ENCODE measurements around the gene PRIMA1. TPM values are rescaled to one million over a fixed set of nuclear protein-coding genes. Genes with fewer than 3 reads are reported as not detected.

Gene PRIMA1
- polyA plus RNA-seq, 1 of the 3 experiments (the other 2 are of a cell fraction) = 0.18 TPM

- H3K9me2 ChIP-seq = no peaks in the 10 kb centered on the region
- ChIA-PET CTCF (interaction anchor here (0.8 to 2.2 kb wide), 12 partner anchors 10 to 172 kb away, joined by 3 to 7 read pairs (median 4); no protein-coding TSS in a partner anchor), POLR2A (no interaction called here)
- peak; percentile 84 for DNase-seq
- no peak overlapping the region for H3K9ac ChIP-seq
- no peaks in the 10 kb centered on the region for H3K36me3 ChIP-seq (replicated peaks in 1 of 2; ENCODE audit: control insufficient read depth in 1 of 2, insufficient read depth in 2 of 2, low read length in 1 of 2)
- H3F3A ChIP-seq (replicated peaks; ENCODE audit: insufficient read depth) = no peaks in the 10 kb centered on the region
- no peaks in the 10 kb centered on the region for H3K79me2 ChIP-seq (ENCODE audit: insufficient read depth)
- H3K27ac ChIP-seq (ENCODE audit: low read depth in 2 of 2, low read length in 1 of 2) = no peak overlapping the region
- no peaks in the 10 kb centered on the region for H3K9me3 ChIP-seq
- no peak overlapping the region for H2AFZ ChIP-seq (ENCODE audit: low read depth)
- TF ChIP-seq TEAD4 (IDR thresholded peaks at IDR 0.05; ENCODE audit: borderline replicate concordance, insufficient read depth) (no peak), SMC3 (IDR thresholded peaks at IDR 0.05; ENCODE audit: low read depth, low read length) (peak; percentile 24; the same call in 1 of the 2 replicates), FOXJ3 (CRISPR knock-in tag; IDR thresholded peaks at IDR 0.05) (no peak), RAD21 (IDR thresholded peaks at IDR 0.05; ENCODE audit: low read length) (peak; percentile 31)
- TF ChIP-seq, protein P1, sequence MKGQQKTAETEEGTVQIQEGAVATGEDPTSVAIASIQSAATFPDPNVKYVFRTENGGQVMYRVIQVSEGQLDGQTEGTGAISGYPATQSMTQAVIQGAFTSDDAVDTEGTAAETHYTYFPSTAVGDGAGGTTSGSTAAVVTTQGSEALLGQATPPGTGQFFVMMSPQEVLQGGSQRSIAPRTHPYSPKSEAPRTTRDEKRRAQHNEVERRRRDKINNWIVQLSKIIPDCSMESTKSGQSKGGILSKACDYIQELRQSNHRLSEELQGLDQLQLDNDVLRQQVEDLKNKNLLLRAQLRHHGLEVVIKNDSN (IDR thresholded peaks at IDR 0.05; ENCODE audit: borderline replicate concordance, low read depth) = no peak
- TF ChIP-seq, protein P2, sequence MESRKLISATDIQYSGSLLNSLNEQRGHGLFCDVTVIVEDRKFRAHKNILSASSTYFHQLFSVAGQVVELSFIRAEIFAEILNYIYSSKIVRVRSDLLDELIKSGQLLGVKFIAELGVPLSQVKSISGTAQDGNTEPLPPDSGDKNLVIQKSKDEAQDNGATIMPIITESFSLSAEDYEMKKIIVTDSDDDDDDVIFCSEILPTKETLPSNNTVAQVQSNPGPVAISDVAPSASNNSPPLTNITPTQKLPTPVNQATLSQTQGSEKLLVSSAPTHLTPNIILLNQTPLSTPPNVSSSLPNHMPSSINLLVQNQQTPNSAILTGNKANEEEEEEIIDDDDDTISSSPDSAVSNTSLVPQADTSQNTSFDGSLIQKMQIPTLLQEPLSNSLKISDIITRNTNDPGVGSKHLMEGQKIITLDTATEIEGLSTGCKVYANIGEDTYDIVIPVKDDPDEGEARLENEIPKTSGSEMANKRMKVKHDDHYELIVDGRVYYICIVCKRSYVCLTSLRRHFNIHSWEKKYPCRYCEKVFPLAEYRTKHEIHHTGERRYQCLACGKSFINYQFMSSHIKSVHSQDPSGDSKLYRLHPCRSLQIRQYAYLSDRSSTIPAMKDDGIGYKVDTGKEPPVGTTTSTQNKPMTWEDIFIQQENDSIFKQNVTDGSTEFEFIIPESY (IDR thresholded peaks at IDR 0.05; ENCODE audit: borderline replicate concordance, low read depth) = no peak
- WGBS (ENCODE audit: low lambda C conversion rate) = 13% methylated on average over 6 of the region's 33 CpGs
- H3K27me3 ChIP-seq (ENCODE audit: insufficient read depth) = no peaks in the 10 kb centered on the region
- no peak overlapping the region for H3K4me2 ChIP-seq
- no peak overlapping the region for H3K4me3 ChIP-seq (ENCODE audit: low read depth in 2 of 2, low read length in 1 of 2)
- no peaks in the 10 kb centered on the region for H4K20me1 ChIP-seq (ENCODE audit: insufficient read depth)
- peaks cover 0 to 7% of the 10 kb centered on the region in 2 experiments; a peak in 1 of 4 replicates for H3K4me1 ChIP-seq (ENCODE audit: control insufficient read depth in 1 of 2, insufficient read depth in 2 of 2, low read depth in 1 of 2, low read length in 1 of 2)
These were observed 36.4 kb upstream of the PRIMA1 start for GRCh38 chr14:93824518-93825234.

DNA sequence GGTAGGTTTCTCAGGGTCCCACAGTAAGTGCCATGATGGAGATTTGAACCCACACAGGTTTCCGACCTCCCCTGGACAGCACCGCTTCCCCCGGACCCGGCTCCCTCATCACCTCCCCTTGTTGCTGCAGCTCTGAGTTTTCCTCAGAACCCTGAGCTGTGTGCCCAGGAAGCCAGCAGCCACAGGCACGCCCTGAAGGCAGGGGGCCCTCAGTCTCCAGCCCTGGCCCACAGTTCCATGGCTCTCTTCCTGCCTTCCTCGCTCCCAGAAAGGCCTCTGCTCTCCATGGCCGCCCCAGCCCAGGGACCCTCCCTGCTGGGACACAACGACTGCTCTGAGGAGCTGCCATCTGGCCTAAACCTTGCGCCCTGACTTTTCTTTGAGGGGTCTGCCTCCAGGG lies 35.8 kb upstream of the PRIMA1 start:
- CTCF ChIA-PET = interaction anchor here (1.0 to 2.2 kb wide), 5 partner anchors 9 to 79 kb away, joined by 3 to 6 read pairs (median 4); no protein-coding TSS in a partner anchor
- Histone ChIP-seq H3K27me3 (ENCODE audit: insufficient read depth) (no peaks in the 10 kb centered on the region), H3K27ac (ENCODE audit: low read depth in 2 of 2, low read length in 1 of 2) (no peak overlapping the region)

More for the DNA sequence above, 35.8 kb upstream of the PRIMA1 start:
- no peaks in the 10 kb centered on the region for H3K9me3 ChIP-seq
- H3K4me3 ChIP-seq (ENCODE audit: low read depth in 2 of 2, low read length in 1 of 2) = no peak overlapping the region
- POLR2A ChIA-PET = no interaction called here
- H2AFZ ChIP-seq (ENCODE audit: low read depth) = no peak overlapping the region
- H3K4me1 ChIP-seq (ENCODE audit: control insufficient read depth in 1 of 2, insufficient read depth in 2 of 2, low read depth in 1 of 2, low read length in 1 of 2) = peaks cover 0 to 7% of the 10 kb centered on the region in 2 experiments; a peak in 1 of 4 replicates
- no peaks in the 10 kb centered on the region for H3K36me3 ChIP-seq (replicated peaks in 1 of 2; ENCODE audit: control insufficient read depth in 1 of 2, insufficient read depth in 2 of 2, low read length in 1 of 2)
- DNase-seq = no peak
- H3K9me2 ChIP-seq = no peaks in the 10 kb centered on the region
- no peak overlapping the region for H3K4me2 ChIP-seq
- TF ChIP-seq, protein P3, sequence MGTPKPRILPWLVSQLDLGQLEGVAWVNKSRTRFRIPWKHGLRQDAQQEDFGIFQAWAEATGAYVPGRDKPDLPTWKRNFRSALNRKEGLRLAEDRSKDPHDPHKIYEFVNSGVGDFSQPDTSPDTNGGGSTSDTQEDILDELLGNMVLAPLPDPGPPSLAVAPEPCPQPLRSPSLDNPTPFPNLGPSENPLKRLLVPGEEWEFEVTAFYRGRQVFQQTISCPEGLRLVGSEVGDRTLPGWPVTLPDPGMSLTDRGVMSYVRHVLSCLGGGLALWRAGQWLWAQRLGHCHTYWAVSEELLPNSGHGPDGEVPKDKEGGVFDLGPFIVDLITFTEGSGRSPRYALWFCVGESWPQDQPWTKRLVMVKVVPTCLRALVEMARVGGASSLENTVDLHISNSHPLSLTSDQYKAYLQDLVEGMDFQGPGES (IDR thresholded peaks at IDR 0.05; ENCODE audit: low read depth, low read length) = no peak
- TF ChIP-seq RAD21 (IDR thresholded peaks at IDR 0.05; ENCODE audit: low read length) = no peak
- no peaks in the 10 kb centered on the region for H3K79me2 ChIP-seq (ENCODE audit: insufficient read depth)
- no peaks in the 10 kb centered on the region for H3F3A ChIP-seq (replicated peaks; ENCODE audit: insufficient read depth)
- H4K20me1 ChIP-seq (ENCODE audit: insufficient read depth) = no peaks in the 10 kb centered on the region
- 0% methylated on average over 1 of the region's 9 CpGs for WGBS (ENCODE audit: low lambda C conversion rate)
- no peak overlapping the region for H3K9ac ChIP-seq

Data from SK-N-SH (cell line).